CD4-positive, CD25-positive, alpha-beta regulatory T cell (primary cell): ENCODE measurements around the gene SYDE2. TPM values are rescaled to one million over a fixed set of nuclear protein-coding genes. Genes with fewer than 3 reads are reported as not detected.
A peak's percentile ranks its signal among the peaks of the same experiment; 100 is the strongest.

Experiments
- ATAC-seq, 2 donors: fragments of 150-1000 bp; cut with Tn5 transposase; one replicate each; pipeline ENCODE4 v1.10.0; 2021; ENCODE audit warnings: low read depth in 2 of 2, moderate number of reproducible peaks in 2 of 2, moderate library complexity in 1 of 2
- DNase-seq, 3 donors: peaks; one replicate each; pipeline versions ENCODE4 v3.0.0 to v3.0.0-alpha.2; 2012 to 2022; ENCODE audit warnings: mixed read lengths in 1 of 3
- H3K27ac ChIP-seq: one replicate; pipeline ENCODE4 v1.7.0; 2013; ENCODE audit warnings: mild to moderate bottlenecking, low read length; ENCODE audit not compliant: insufficient read depth, poor library complexity, severe bottlenecking
- H3K27me3 ChIP-seq: one replicate; pipeline ENCODE4 v1.7.0; 2013; ENCODE audit warnings: low read length; ENCODE audit not compliant: control insufficient read depth, insufficient read depth
- H3K36me3 ChIP-seq: one replicate; pipeline ENCODE4 v1.7.0; 2013; ENCODE audit warnings: mild to moderate bottlenecking, low read length, moderate library complexity; ENCODE audit not compliant: control insufficient read depth, insufficient read depth
- H3K4me1 ChIP-seq: 2 replicates; pipeline ENCODE4 v1.7.0; 2013; ENCODE audit warnings: mild to moderate bottlenecking, low read length; ENCODE audit not compliant: insufficient read depth, control insufficient read depth, poor library complexity, severe bottlenecking
- H3K4me3 ChIP-seq: one replicate; pipeline ENCODE4 v1.7.0; 2013; ENCODE audit warnings: low read depth, mild to moderate bottlenecking, low read length, moderate library complexity
- H3K9me3 ChIP-seq, 2 experiments: 1 replicate in 1 of 2; 2 replicates in 1 of 2; pipeline ENCODE4 v1.7.0; 2013; ENCODE audit warnings: low read length in 2 of 2, mild to moderate bottlenecking in 1 of 2, moderate library complexity in 1 of 2; ENCODE audit not compliant: control insufficient read depth in 2 of 2
- H3K27ac Mint-ChIP-seq, 3 donors: one replicate each; pipeline ENCODE4 v1.8.0; 2020 to 2022; ENCODE audit warnings: mild to moderate bottlenecking in 3 of 3, mixed read lengths in 3 of 3, moderate library complexity in 2 of 3
- H3K27me3 Mint-ChIP-seq: one replicate; pipeline ENCODE4 v1.8.0; 2022; ENCODE audit warnings: mild to moderate bottlenecking, mixed read lengths
- H3K36me3 Mint-ChIP-seq: one replicate; pipeline ENCODE4 v1.8.0; 2020; ENCODE audit warnings: mixed read lengths
- H3K4me1 Mint-ChIP-seq, 4 donors: one replicate each; pipeline ENCODE4 v1.8.0; 2020 to 2022; ENCODE audit warnings: mixed read lengths in 4 of 4, mild to moderate bottlenecking in 1 of 4
- H3K4me3 Mint-ChIP-seq, 4 donors: one replicate each; pipeline ENCODE4 v1.8.0; 2020 to 2022; ENCODE audit warnings: mild to moderate bottlenecking in 4 of 4, mixed read lengths in 4 of 4, moderate library complexity in 3 of 4
- H3K9me3 Mint-ChIP-seq, 7 donors: one replicate each; pipeline ENCODE4 v1.8.0; 2020 to 2022; ENCODE audit warnings: mixed read lengths in 7 of 7, mild to moderate bottlenecking in 3 of 7, moderate library complexity in 2 of 7
- polyA plus RNA-seq, 4 donors: library from polyadenylated mRNA; unstranded; fragments of 300-500 nt; fragmentation: Illumina TruSeq; gene quantifications; one replicate each; pipeline ENCODE4 v1.2.3, GENCODE V29; 2021
- total RNA-seq: library from RNA; stranded (reverse); gene quantifications from one replicate; pipeline ENCODE4 v1.2.3, GENCODE V29; 2022

Gene SYDE2
- total and polyA plus RNA-seq, 5 donors from 2014 or later = 1.0 to 4.1 (median 1.3) TPM

- Histone ChIP-seq H3K9me3 (no peaks in the 10 kb centered on the region), H3K27ac (no peak overlapping the region), H3K4me1 (no peaks in the 10 kb centered on the region), H3K27me3 (peaks cover 9% of the 10 kb centered on the region), H3K4me3 (no peak overlapping the region), H3K36me3 (no peaks in the 10 kb centered on the region)
- H3K4me3 Mint-ChIP-seq = no peak overlapping the region
- H3K27me3 Mint-ChIP-seq = peaks cover 25% of the 10 kb centered on the region
- H3K36me3 Mint-ChIP-seq = no peaks in the 10 kb centered on the region
- DNase-seq = no peak
- no peaks in the 10 kb centered on the region for H3K9me3 Mint-ChIP-seq
- H3K4me1 Mint-ChIP-seq = no peaks in the 10 kb centered on the region
- H3K27ac Mint-ChIP-seq = no peak overlapping the region
- ATAC-seq = no peak
Observed at GRCh38 chr1:85224295-85224694, 23.5 kb upstream of the SYDE2 start.

- no peaks in the 10 kb centered on the region for H3K9me3 Mint-ChIP-seq
- no peak overlapping the region for H3K4me3 Mint-ChIP-seq
- H3K27me3 Mint-ChIP-seq = peaks cover 25% of the 10 kb centered on the region
- Histone ChIP-seq H3K4me3 (no peak overlapping the region), H3K27ac (no peak overlapping the region), H3K36me3 (no peaks in the 10 kb centered on the region), H3K4me1 (no peaks in the 10 kb centered on the region), H3K27me3 (peaks cover 11% of the 10 kb centered on the region), H3K9me3 (no peaks in the 10 kb centered on the region)
- no peak for ATAC-seq
- no peak overlapping the region for H3K27ac Mint-ChIP-seq
- no peaks in the 10 kb centered on the region for H3K4me1 Mint-ChIP-seq
- DNase-seq = no peak
- H3K36me3 Mint-ChIP-seq = no peaks in the 10 kb centered on the region
Observed at GRCh38 chr1:85223334-85223733, 22.5 kb upstream of the SYDE2 start.

- Histone ChIP-seq H3K27me3 (peaks cover 15% of the 10 kb centered on the region), H3K9me3 (no peaks in the 10 kb centered on the region), H3K4me3 (no peak overlapping the region), H3K4me1 (no peaks in the 10 kb centered on the region), H3K27ac (no peak overlapping the region), H3K36me3 (no peaks in the 10 kb centered on the region)
- H3K36me3 Mint-ChIP-seq = no peaks in the 10 kb centered on the region
- peaks cover 42% of the 10 kb centered on the region for H3K27me3 Mint-ChIP-seq
- H3K4me1 Mint-ChIP-seq = no peaks in the 10 kb centered on the region
- H3K9me3 Mint-ChIP-seq = no peaks in the 10 kb centered on the region
- no peak overlapping the region for H3K27ac Mint-ChIP-seq
- no peak for DNase-seq
- ATAC-seq = no peak
- no peak overlapping the region for H3K4me3 Mint-ChIP-seq
Observed at GRCh38 chr1:85220756-85221201, 20.0 kb upstream of the SYDE2 start.

GRCh38 chr1:85219853-85220610 lies 19.2 kb upstream of the SYDE2 start:
- no peak overlapping the region for H3K27ac Mint-ChIP-seq
- no peaks in the 10 kb centered on the region for H3K4me1 ChIP-seq
- H3K36me3 ChIP-seq = no peaks in the 10 kb centered on the region
- H3K9me3 ChIP-seq = no peaks in the 10 kb centered on the region
- no peaks in the 10 kb centered on the region for H3K9me3 Mint-ChIP-seq
- H3K4me3 ChIP-seq = no peak overlapping the region
- no peaks in the 10 kb centered on the region for H3K36me3 Mint-ChIP-seq
- H3K27me3 ChIP-seq = peaks cover 16% of the 10 kb centered on the region
- H3K27me3 Mint-ChIP-seq = peaks cover 42% of the 10 kb centered on the region
- DNase-seq (no peak), ATAC-seq (no peak)
- no peaks in the 10 kb centered on the region for H3K4me1 Mint-ChIP-seq
- H3K4me3 Mint-ChIP-seq = no peak overlapping the region
- H3K27ac ChIP-seq = no peak overlapping the region

- H3K9me3 Mint-ChIP-seq = peaks cover 0 to 2% (median 0%) of the 10 kb centered on the region in 7 donors
- no peak for DNase-seq
- no peaks in the 10 kb centered on the region for H3K36me3 ChIP-seq
- H3K9me3 ChIP-seq = no peaks in the 10 kb centered on the region
- no peak overlapping the region for H3K27ac Mint-ChIP-seq
- peaks cover 13% of the 10 kb centered on the region for H3K27me3 ChIP-seq
- no peaks in the 10 kb centered on the region for H3K4me1 ChIP-seq
- no peaks in the 10 kb centered on the region for H3K4me1 Mint-ChIP-seq
- H3K27ac ChIP-seq = no peak overlapping the region
- no peak overlapping the region for H3K4me3 ChIP-seq
- no peaks in the 10 kb centered on the region for H3K36me3 Mint-ChIP-seq
- H3K27me3 Mint-ChIP-seq = peaks cover 42% of the 10 kb centered on the region
- no peak overlapping the region for H3K4me3 Mint-ChIP-seq
- ATAC-seq = no peak
Observed at GRCh38 chr1:85216697-85217096, 15.9 kb upstream of the SYDE2 start.

- Histone ChIP-seq H3K36me3 (no peaks in the 10 kb centered on the region), H3K9me3 (no peaks in the 10 kb centered on the region), H3K27me3 (peaks cover 11% of the 10 kb centered on the region), H3K4me3 (no peak overlapping the region), H3K27ac (no peak overlapping the region), H3K4me1 (no peaks in the 10 kb centered on the region)
- Mint-ChIP-seq H3K4me3 (no peak overlapping the region), H3K36me3 (no peaks in the 10 kb centered on the region), H3K27me3 (peaks cover 39% of the 10 kb centered on the region), H3K4me1 (no peaks in the 10 kb centered on the region), H3K9me3 (peaks cover 0 to 2% (median 0%) of the 10 kb centered on the region in 7 donors), H3K27ac (no peak overlapping the region)
- ATAC-seq (no peak), DNase-seq (no peak)
Observed at GRCh38 chr1:85214654-85215053, 13.8 kb upstream of the SYDE2 start.

GRCh38 chr1:85208488-85208887 lies 7.7 kb upstream of the SYDE2 start:
- Mint-ChIP-seq H3K27me3 (peaks cover 60% of the 10 kb centered on the region), H3K36me3 (no peaks in the 10 kb centered on the region), H3K4me1 (no peaks in the 10 kb centered on the region), H3K9me3 (peaks cover 0 to 4% (median 0%) of the 10 kb centered on the region in 7 donors), H3K4me3 (no peak overlapping the region), H3K27ac (no peak overlapping the region)
- no peak overlapping the region for H3K27ac ChIP-seq
- ATAC-seq (no peak), DNase-seq (no peak)
- H3K27me3 ChIP-seq = peaks cover 33% of the 10 kb centered on the region
- H3K9me3 ChIP-seq = no peaks in the 10 kb centered on the region
- no peak overlapping the region for H3K4me3 ChIP-seq
- no peaks in the 10 kb centered on the region for H3K4me1 ChIP-seq
- H3K36me3 ChIP-seq = no peaks in the 10 kb centered on the region

GRCh38 chr1:85203573-85204171 lies 2.9 kb upstream of the SYDE2 start:
- no peak for DNase-seq
- Histone ChIP-seq H3K27ac (no peak overlapping the region), H3K36me3 (no peaks in the 10 kb centered on the region), H3K4me1 (peaks cover 19% of the 10 kb centered on the region), H3K9me3 (no peaks in the 10 kb centered on the region), H3K4me3 (no peak overlapping the region), H3K27me3 (peaks cover 42% of the 10 kb centered on the region)
- H3K27ac Mint-ChIP-seq = no peak overlapping the region
- no peaks in the 10 kb centered on the region for H3K36me3 Mint-ChIP-seq
- ATAC-seq = no peak
- peaks cover 81% of the 10 kb centered on the region for H3K27me3 Mint-ChIP-seq
- peak overlapping the region in 1 of 4 donors; percentile 54 for H3K4me3 Mint-ChIP-seq
- H3K9me3 Mint-ChIP-seq = peaks cover 0 to 6% (median 0%) of the 10 kb centered on the region in 7 donors
- H3K4me1 Mint-ChIP-seq = peaks cover 7 to 23% (median 11%) of the 10 kb centered on the region in 4 donors
